ENCODE measurements around the gene MLPH.

Gene MLPH

DNA sequence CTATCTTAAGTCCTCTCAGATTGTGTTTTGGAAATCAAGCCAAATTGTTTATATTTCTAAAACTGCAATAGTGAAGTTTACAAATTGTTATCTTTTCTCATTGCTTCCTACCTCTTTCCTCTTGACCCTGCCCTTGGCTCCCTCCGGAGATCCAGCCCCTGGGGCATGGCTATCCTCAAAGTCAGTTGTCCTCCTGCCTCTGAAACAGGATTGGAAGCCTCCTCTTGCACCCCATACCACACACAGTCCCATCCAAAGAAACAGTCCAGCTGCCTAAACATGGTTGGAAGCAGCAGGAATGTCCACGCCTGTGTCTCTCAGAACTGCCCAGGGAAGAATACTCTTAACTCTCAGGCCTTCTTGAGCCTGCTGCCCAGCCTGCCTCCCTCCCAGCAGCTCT is 43.0 kb upstream of the MLPH start:
- TF ChIP-seq TEAD4 (IDR thresholded peaks at IDR 0.05) (no peak), EGR1 (IDR thresholded peaks at IDR 0.05) (no peak), FOXM1 (IDR thresholded peaks at IDR 0.05; ENCODE audit: borderline replicate concordance, low read depth) (no peak), ZBTB7A (IDR thresholded peaks at IDR 0.05; ENCODE audit: low read depth) (no peak), TAF1 (IDR thresholded peaks at IDR 0.05; ENCODE audit: low read depth) (no peak), NFIC (IDR thresholded peaks at IDR 0.05) (no peak), CEBPB (IDR thresholded peaks at IDR 0.05) (no peak), TCF12 (IDR thresholded peaks at IDR 0.05; ENCODE audit: low read depth) (no peak), YY1 (IDR thresholded peaks at IDR 0.05; ENCODE audit: low read depth) (no peak), EP300 (IDR thresholded peaks at IDR 0.05; ENCODE audit: borderline replicate concordance) (no peak), CREB1 (IDR thresholded peaks at IDR 0.05; ENCODE audit: low read depth) (no peak)
- TF ChIP-seq, protein P1, sequence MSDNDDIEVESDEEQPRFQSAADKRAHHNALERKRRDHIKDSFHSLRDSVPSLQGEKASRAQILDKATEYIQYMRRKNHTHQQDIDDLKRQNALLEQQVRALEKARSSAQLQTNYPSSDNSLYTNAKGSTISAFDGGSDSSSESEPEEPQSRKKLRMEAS (IDR thresholded peaks at IDR 0.05) = no peak
- TF ChIP-seq, protein P2, sequence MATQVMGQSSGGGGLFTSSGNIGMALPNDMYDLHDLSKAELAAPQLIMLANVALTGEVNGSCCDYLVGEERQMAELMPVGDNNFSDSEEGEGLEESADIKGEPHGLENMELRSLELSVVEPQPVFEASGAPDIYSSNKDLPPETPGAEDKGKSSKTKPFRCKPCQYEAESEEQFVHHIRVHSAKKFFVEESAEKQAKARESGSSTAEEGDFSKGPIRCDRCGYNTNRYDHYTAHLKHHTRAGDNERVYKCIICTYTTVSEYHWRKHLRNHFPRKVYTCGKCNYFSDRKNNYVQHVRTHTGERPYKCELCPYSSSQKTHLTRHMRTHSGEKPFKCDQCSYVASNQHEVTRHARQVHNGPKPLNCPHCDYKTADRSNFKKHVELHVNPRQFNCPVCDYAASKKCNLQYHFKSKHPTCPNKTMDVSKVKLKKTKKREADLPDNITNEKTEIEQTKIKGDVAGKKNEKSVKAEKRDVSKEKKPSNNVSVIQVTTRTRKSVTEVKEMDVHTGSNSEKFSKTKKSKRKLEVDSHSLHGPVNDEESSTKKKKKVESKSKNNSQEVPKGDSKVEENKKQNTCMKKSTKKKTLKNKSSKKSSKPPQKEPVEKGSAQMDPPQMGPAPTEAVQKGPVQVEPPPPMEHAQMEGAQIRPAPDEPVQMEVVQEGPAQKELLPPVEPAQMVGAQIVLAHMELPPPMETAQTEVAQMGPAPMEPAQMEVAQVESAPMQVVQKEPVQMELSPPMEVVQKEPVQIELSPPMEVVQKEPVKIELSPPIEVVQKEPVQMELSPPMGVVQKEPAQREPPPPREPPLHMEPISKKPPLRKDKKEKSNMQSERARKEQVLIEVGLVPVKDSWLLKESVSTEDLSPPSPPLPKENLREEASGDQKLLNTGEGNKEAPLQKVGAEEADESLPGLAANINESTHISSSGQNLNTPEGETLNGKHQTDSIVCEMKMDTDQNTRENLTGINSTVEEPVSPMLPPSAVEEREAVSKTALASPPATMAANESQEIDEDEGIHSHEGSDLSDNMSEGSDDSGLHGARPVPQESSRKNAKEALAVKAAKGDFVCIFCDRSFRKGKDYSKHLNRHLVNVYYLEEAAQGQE (IDR thresholded peaks at IDR 0.05; ENCODE audit: low read depth) = no peak
- TF ChIP-seq, protein P3, sequence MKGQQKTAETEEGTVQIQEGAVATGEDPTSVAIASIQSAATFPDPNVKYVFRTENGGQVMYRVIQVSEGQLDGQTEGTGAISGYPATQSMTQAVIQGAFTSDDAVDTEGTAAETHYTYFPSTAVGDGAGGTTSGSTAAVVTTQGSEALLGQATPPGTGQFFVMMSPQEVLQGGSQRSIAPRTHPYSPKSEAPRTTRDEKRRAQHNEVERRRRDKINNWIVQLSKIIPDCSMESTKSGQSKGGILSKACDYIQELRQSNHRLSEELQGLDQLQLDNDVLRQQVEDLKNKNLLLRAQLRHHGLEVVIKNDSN (IDR thresholded peaks at IDR 0.05) = no peak

DNA sequence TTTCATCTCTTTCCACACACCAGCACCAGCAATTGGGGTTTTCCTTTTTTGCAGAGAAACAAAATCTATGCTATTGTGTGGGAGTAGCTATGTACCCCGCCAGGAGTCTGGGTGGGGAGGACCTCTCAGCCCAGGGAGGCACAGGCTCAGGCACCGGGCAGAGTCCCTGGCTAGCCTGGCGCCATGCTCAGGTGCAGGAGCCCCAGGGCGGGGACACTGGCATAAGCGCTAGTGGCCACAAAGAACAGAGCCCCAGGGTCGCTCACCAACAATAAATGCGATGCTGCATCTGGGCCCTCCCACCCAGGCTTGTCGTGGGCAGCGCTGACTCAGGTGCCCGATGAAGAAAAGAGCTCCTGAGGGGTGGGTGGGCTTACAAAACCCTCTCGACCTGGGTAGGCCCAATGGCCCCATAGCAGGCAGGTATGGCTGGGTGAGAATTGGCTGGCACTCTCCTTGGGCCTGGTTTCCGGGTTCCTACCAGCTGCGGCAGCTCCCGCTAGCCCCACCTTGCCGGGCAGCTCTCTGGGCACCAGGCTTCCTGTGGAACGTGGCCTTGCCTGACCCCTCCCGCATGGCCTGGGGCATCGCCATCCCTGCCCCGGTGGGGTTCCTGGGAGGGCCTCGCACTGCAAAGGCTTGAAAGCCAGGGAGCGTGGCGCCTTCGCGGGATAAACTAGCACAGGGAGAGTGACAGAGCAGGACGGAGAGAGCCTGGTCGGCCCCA is 41.3 kb upstream of the MLPH start:
- TF ChIP-seq TEAD4 (IDR thresholded peaks at IDR 0.05) (no peak), EGR1 (IDR thresholded peaks at IDR 0.05) (no peak), FOXM1 (IDR thresholded peaks at IDR 0.05; ENCODE audit: borderline replicate concordance, low read depth) (no peak), EP300 (IDR thresholded peaks at IDR 0.05; ENCODE audit: borderline replicate concordance) (no peak), YY1 (IDR thresholded peaks at IDR 0.05; ENCODE audit: low read depth) (no peak), TAF1 (IDR thresholded peaks at IDR 0.05; ENCODE audit: low read depth) (no peak), RAD21 (IDR thresholded peaks at IDR 0.05; ENCODE audit: low read depth) (no peak), ZBTB7A (IDR thresholded peaks at IDR 0.05; ENCODE audit: low read depth) (no peak), NFIC (IDR thresholded peaks at IDR 0.05) (no peak), CREB1 (IDR thresholded peaks at IDR 0.05; ENCODE audit: low read depth) (no peak), CEBPB (IDR thresholded peaks at IDR 0.05) (no peak), TCF12 (IDR thresholded peaks at IDR 0.05; ENCODE audit: low read depth) (no peak)
- TF ChIP-seq, protein P1 (IDR thresholded peaks at IDR 0.05) = no peak
- TF ChIP-seq, protein P3 (IDR thresholded peaks at IDR 0.05) = no peak
- TF ChIP-seq, protein P2 (IDR thresholded peaks at IDR 0.05; ENCODE audit: low read depth) = no peak

DNA sequence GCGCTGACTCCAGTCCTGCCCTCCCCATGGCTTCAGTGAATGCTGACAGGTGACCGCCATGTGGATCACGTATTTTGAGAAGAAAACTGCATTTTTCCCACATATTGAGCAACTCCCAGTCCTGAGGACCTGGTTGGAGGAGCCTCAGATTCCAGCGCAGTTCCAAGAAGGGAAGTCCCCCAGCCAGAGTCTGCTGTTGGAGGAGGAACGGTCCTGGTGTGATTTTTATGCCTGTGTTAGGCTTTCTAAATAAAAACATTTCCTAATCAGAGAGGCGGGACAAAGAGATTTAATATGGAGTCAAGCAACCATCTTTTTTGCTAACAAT is 40.7 kb upstream of the MLPH start:
- TF ChIP-seq, protein P1 (IDR thresholded peaks at IDR 0.05) = no peak
- no peak for TF ChIP-seq CEBPB (IDR thresholded peaks at IDR 0.05)
- no peak for TF ChIP-seq CREB1 (IDR thresholded peaks at IDR 0.05; ENCODE audit: low read depth)
- no peak for TF ChIP-seq ZBTB7A (IDR thresholded peaks at IDR 0.05; ENCODE audit: low read depth)
- TF ChIP-seq TCF12 (IDR thresholded peaks at IDR 0.05; ENCODE audit: low read depth) = no peak
- no peak for TF ChIP-seq EGR1 (IDR thresholded peaks at IDR 0.05)
- TF ChIP-seq, protein P2 (IDR thresholded peaks at IDR 0.05; ENCODE audit: low read depth) = no peak
- no peak for TF ChIP-seq TEAD4 (IDR thresholded peaks at IDR 0.05)
- no peak for TF ChIP-seq EP300 (IDR thresholded peaks at IDR 0.05; ENCODE audit: borderline replicate concordance)
- no peak for TF ChIP-seq TAF1 (IDR thresholded peaks at IDR 0.05; ENCODE audit: low read depth)
- no peak for TF ChIP-seq NFIC (IDR thresholded peaks at IDR 0.05)
- no peak for TF ChIP-seq RAD21 (IDR thresholded peaks at IDR 0.05; ENCODE audit: low read depth)
- TF ChIP-seq YY1 (IDR thresholded peaks at IDR 0.05; ENCODE audit: low read depth) = no peak
- no peak for TF ChIP-seq FOXM1 (IDR thresholded peaks at IDR 0.05; ENCODE audit: borderline replicate concordance, low read depth)
- TF ChIP-seq, protein P3 (IDR thresholded peaks at IDR 0.05) = no peak
